ENCODE results near the gene DCUN1D5. TPM values are rescaled to one million over a fixed set of nuclear protein-coding genes. Genes with fewer than 3 reads are reported as not detected.
A peak's percentile ranks its signal among the peaks of the same experiment; 100 is the strongest.

DCUN1D5 gene
- total and polyA plus RNA-seq, 2 donors (not counting 1 experiment from before 2014, with no cell fraction given), result 45.7 TPM

GRCh38 chr11:103055221-103055890, 36.6 kb downstream of the DCUN1D5 start:
- no peaks in the 10 kb centered on the region for H3K27me3 ChIP-seq (ENCODE audit: control insufficient read depth, insufficient read depth, low read length)
- DNase-seq (ENCODE audit: low read depth in 2 of 2), result peak; percentile 41 to 73
- no peak overlapping the region for H3K4me3 ChIP-seq (replicated peaks in 1 of 4; ENCODE audit: control extremely low read depth in 1 of 4, insufficient read depth in 1 of 4, low read depth in 3 of 4, low read length in 4 of 4)
- H3K27ac ChIP-seq (ENCODE audit: insufficient read depth, low read length), result no peak overlapping the region
- H2AFZ ChIP-seq (ENCODE audit: low read length), result no peak overlapping the region
- no peaks in the 10 kb centered on the region for H3K9me3 ChIP-seq (ENCODE audit: control insufficient read depth, insufficient read depth, low read depth, low read length)
- H3K4me1 ChIP-seq (ENCODE audit: control insufficient read depth, extremely low read depth, insufficient read depth, low read length), result no peaks in the 10 kb centered on the region
- TF ChIP-seq, protein P1, sequence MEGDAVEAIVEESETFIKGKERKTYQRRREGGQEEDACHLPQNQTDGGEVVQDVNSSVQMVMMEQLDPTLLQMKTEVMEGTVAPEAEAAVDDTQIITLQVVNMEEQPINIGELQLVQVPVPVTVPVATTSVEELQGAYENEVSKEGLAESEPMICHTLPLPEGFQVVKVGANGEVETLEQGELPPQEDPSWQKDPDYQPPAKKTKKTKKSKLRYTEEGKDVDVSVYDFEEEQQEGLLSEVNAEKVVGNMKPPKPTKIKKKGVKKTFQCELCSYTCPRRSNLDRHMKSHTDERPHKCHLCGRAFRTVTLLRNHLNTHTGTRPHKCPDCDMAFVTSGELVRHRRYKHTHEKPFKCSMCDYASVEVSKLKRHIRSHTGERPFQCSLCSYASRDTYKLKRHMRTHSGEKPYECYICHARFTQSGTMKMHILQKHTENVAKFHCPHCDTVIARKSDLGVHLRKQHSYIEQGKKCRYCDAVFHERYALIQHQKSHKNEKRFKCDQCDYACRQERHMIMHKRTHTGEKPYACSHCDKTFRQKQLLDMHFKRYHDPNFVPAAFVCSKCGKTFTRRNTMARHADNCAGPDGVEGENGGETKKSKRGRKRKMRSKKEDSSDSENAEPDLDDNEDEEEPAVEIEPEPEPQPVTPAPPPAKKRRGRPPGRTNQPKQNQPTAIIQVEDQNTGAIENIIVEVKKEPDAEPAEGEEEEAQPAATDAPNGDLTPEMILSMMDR (conservative IDR thresholded peaks at IDR 0.05 in 1 of 2, IDR thresholded peaks at IDR 0.05 in 1 of 2; ENCODE audit: low read depth in 1 of 2, low read length in 2 of 2), result peak; percentile 53 to 62
- no peak for TF ChIP-seq EZH2 (IDR thresholded peaks at IDR 0.05; ENCODE audit: low read length, missing control alignments)
- no peak overlapping the region for H3K4me2 ChIP-seq (ENCODE audit: extremely low read depth, insufficient read depth, low read length)
- no peak overlapping the region for H3K9ac ChIP-seq (ENCODE audit: insufficient read depth, low read length)
- no peaks in the 10 kb centered on the region for H3K79me2 ChIP-seq (ENCODE audit: control insufficient read depth, insufficient read depth, low read length)
- no peaks in the 10 kb centered on the region for H4K20me1 ChIP-seq (ENCODE audit: control insufficient read depth, extremely low read depth, insufficient read depth, low read length)
- H3K36me3 ChIP-seq (ENCODE audit: control insufficient read depth, insufficient read depth, low read length), result no peaks in the 10 kb centered on the region

DNA sequence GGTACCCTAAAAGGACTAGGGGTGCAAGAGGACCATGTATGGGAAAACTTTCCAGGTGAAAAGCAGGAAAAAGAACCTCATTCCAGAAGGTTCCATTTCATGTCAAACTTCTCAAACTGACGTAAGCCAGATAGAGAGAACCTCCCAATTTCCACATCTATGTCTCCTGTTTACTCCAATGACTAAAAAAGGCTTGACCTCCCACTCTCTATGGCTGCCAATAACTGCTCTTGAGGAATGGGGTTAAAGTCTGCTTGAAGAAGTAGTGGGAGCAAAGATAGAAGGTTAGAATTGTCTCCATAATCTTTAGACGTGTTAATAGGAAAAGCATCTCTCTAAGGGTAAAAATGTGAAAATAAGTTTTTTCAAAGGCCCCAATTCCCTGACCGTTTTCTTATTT, 38.0 kb downstream of the DCUN1D5 start:
- no peaks in the 10 kb centered on the region for H3K36me3 ChIP-seq (ENCODE audit: control insufficient read depth, insufficient read depth, low read length)
- H2AFZ ChIP-seq (ENCODE audit: low read length), result no peak overlapping the region
- H3K9ac ChIP-seq (ENCODE audit: insufficient read depth, low read length), result no peak overlapping the region
- TF ChIP-seq, protein P1 (conservative IDR thresholded peaks at IDR 0.05 in 1 of 2, IDR thresholded peaks at IDR 0.05 in 1 of 2; ENCODE audit: low read depth in 1 of 2, low read length in 2 of 2), result no peak
- no peak for TF ChIP-seq EZH2 (IDR thresholded peaks at IDR 0.05; ENCODE audit: low read length, missing control alignments)
- no peaks in the 10 kb centered on the region for H3K9me3 ChIP-seq (ENCODE audit: control insufficient read depth, insufficient read depth, low read depth, low read length)
- no peaks in the 10 kb centered on the region for H4K20me1 ChIP-seq (ENCODE audit: control insufficient read depth, extremely low read depth, insufficient read depth, low read length)
- no peak overlapping the region for H3K27ac ChIP-seq (ENCODE audit: insufficient read depth, low read length)
- no peak for DNase-seq (ENCODE audit: low read depth in 2 of 2)
- no peaks in the 10 kb centered on the region for H3K27me3 ChIP-seq (ENCODE audit: control insufficient read depth, insufficient read depth, low read length)
- H3K4me2 ChIP-seq (ENCODE audit: extremely low read depth, insufficient read depth, low read length), result no peak overlapping the region
- H3K4me1 ChIP-seq (ENCODE audit: control insufficient read depth, extremely low read depth, insufficient read depth, low read length), result no peaks in the 10 kb centered on the region
- H3K4me3 ChIP-seq (replicated peaks in 1 of 4; ENCODE audit: control extremely low read depth in 1 of 4, insufficient read depth in 1 of 4, low read depth in 3 of 4, low read length in 4 of 4), result no peak overlapping the region
- no peaks in the 10 kb centered on the region for H3K79me2 ChIP-seq (ENCODE audit: control insufficient read depth, insufficient read depth, low read length)

- DNase-seq (ENCODE audit: low read depth in 2 of 2), result peak in 1 of 2 donors; percentile 80
- TF ChIP-seq, protein P1 (conservative IDR thresholded peaks at IDR 0.05 in 1 of 2, IDR thresholded peaks at IDR 0.05 in 1 of 2; ENCODE audit: low read depth in 1 of 2, low read length in 2 of 2), result no peak
- TF ChIP-seq EZH2 (IDR thresholded peaks at IDR 0.05; ENCODE audit: low read length, missing control alignments), result no peak
Measured at GRCh38 chr11:103051981-103052380, 40.0 kb downstream of the DCUN1D5 start.

More at GRCh38 chr11:103051981-103052380, 40.0 kb downstream of the DCUN1D5 start:
- no peaks in the 10 kb centered on the region for H3K9me3 ChIP-seq (ENCODE audit: control insufficient read depth, insufficient read depth, low read depth, low read length)
- no peaks in the 10 kb centered on the region for H3K27me3 ChIP-seq (ENCODE audit: control insufficient read depth, insufficient read depth, low read length)
- no peaks in the 10 kb centered on the region for H4K20me1 ChIP-seq (ENCODE audit: control insufficient read depth, extremely low read depth, insufficient read depth, low read length)
- no peak overlapping the region for H2AFZ ChIP-seq (ENCODE audit: low read length)
- no peak overlapping the region for H3K4me2 ChIP-seq (ENCODE audit: extremely low read depth, insufficient read depth, low read length)
- no peak overlapping the region for H3K27ac ChIP-seq (ENCODE audit: insufficient read depth, low read length)
- H3K4me1 ChIP-seq (ENCODE audit: control insufficient read depth, extremely low read depth, insufficient read depth, low read length), result no peaks in the 10 kb centered on the region
- H3K9ac ChIP-seq (ENCODE audit: insufficient read depth, low read length), result no peak overlapping the region
- no peaks in the 10 kb centered on the region for H3K79me2 ChIP-seq (ENCODE audit: control insufficient read depth, insufficient read depth, low read length)
- H3K36me3 ChIP-seq (ENCODE audit: control insufficient read depth, insufficient read depth, low read length), result no peaks in the 10 kb centered on the region
- no peak overlapping the region for H3K4me3 ChIP-seq (replicated peaks in 1 of 4; ENCODE audit: control extremely low read depth in 1 of 4, insufficient read depth in 1 of 4, low read depth in 3 of 4, low read length in 4 of 4)

All from fibroblast of lung (primary cell).